IPS-18a (cell line): ENCODE data around the gene SVBP.

ENCODE experiments used
- H3K27ac ChIP-seq: one replicate; pipeline ENCODE4 v1.5.1; 2013; ENCODE audit warnings: low read length
- H3K27me3 ChIP-seq: one replicate; pipeline ENCODE4 v1.6.1; 2013; ENCODE audit warnings: mild to moderate bottlenecking, low read length; ENCODE audit not compliant: control insufficient read depth, insufficient read depth
- H3K36me3 ChIP-seq: one replicate; pipeline ENCODE4 v1.6.1; 2013; ENCODE audit warnings: low read depth, low read length; ENCODE audit not compliant: control insufficient read depth
- H3K4me1 ChIP-seq: one replicate; pipeline ENCODE4 v1.6.1; 2013; ENCODE audit warnings: low read depth, low read length; ENCODE audit not compliant: control insufficient read depth
- H3K4me3 ChIP-seq: one replicate; pipeline ENCODE4 v1.5.1; 2013; ENCODE audit warnings: low read length
- H3K9ac ChIP-seq: one replicate; pipeline ENCODE4 v1.6.1; 2013; ENCODE audit warnings: mild to moderate bottlenecking, low read length, moderate library complexity
- H3K9me3 ChIP-seq: one replicate; pipeline ENCODE4 v1.6.1; 2013; ENCODE audit warnings: low read depth, low read length; ENCODE audit not compliant: control insufficient read depth

SVBP gene

GRCh38 chr1:42768172-42768571, 49.0 kb downstream of the SVBP start:
- Histone ChIP-seq H3K9me3 (no peaks in the 10 kb centered on the region), H3K36me3 (no peaks in the 10 kb centered on the region)

GRCh38 chr1:42767510-42768000, 49.6 kb downstream of the SVBP start:
- Histone ChIP-seq H3K4me3 (peak overlapping the region; percentile 91), H3K27ac (no peak overlapping the region), H3K4me1 (peaks cover 18% of the 10 kb centered on the region), H3K9me3 (no peaks in the 10 kb centered on the region), H3K36me3 (no peaks in the 10 kb centered on the region), H3K9ac (peak overlapping the region; percentile 68), H3K27me3 (no peaks in the 10 kb centered on the region)

More at GRCh38 chr1:42768172-42768571, 49.0 kb downstream of the SVBP start:
- H3K9ac ChIP-seq, result peak overlapping the region; percentile 68
- H3K4me1 ChIP-seq, result peaks cover 18% of the 10 kb centered on the region
- H3K4me3 ChIP-seq, result peak overlapping the region; percentile 91
- H3K27ac ChIP-seq, result no peak overlapping the region
- no peaks in the 10 kb centered on the region for H3K27me3 ChIP-seq

- Histone ChIP-seq H3K9ac (peak within 1 kb of the TSS; percentile 68), H3K4me1 (peaks cover 18% of the 10 kb centered on the region), H3K9me3 (no peaks in the 10 kb centered on the region), H3K4me3 (peak within 1 kb of the TSS; percentile 91), H3K27me3 (no peaks in the 10 kb centered on the region), H3K36me3 (no peaks in the 10 kb centered on the region), H3K27ac (no peak within 1 kb of the TSS)
Measured at GRCh38 chr1:42766741-42767509, 50.3 kb downstream of the SVBP start, which contains the start of the genes C1orf50 and P3H1. TSS of gene C1orf50 (plus strand) at chr1:42767249. CDS start at chr1:42767312, 63 bp downstream. TSS of gene P3H1 (minus strand) at chr1:42767028. CDS start at chr1:42766971, 57 bp downstream.

DNA sequence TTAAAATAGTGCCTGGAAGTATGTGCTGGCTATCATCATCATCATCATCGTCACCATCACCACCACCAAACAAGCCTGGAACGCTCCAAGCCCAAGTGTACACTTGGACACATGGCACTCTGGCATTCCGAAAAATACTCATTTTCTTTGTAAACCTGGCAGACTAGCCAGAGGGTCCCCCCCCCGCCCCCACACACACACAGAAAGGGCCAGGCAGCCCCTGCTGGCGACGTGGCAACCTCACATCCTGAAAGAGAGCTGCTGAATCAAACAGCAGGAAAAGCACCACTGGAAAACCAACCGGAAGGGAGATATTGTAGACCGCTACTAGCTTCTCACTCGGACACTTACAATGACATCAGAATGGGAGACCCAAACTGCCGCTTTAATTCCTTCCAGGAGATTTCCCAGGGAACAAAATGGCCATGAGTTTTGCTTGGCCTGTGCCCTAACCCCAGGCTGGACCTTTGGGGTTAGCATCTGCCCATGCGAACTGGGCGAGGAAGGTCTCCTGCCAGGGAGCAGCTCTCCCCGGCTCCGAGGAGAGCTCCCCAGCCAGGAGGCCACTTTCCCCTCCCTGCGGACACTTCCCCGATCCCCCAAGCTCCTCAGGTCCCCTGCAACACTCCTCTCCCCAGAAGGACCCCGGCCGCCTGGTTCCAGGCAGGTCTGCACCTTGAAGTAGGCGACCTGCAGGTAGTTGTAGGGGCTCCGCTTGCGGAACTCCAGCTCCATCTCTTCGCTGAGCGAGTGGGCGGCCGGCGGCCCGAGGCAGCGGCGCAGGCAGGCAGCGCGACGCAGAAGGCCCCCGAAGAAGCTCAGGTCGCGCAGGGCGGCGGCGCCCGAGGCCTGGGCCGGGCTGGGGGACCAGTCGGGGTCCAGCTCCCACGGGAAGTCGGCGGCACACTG, 51.1 kb downstream of the SVBP start:
- Histone ChIP-seq H3K4me3 (peak overlapping the region; percentile 91), H3K36me3 (no peaks in the 10 kb centered on the region), H3K9me3 (no peaks in the 10 kb centered on the region), H3K9ac (peak overlapping the region; percentile 68), H3K4me1 (peaks cover 18% of the 10 kb centered on the region), H3K27ac (no peak overlapping the region), H3K27me3 (no peaks in the 10 kb centered on the region)

DNA sequence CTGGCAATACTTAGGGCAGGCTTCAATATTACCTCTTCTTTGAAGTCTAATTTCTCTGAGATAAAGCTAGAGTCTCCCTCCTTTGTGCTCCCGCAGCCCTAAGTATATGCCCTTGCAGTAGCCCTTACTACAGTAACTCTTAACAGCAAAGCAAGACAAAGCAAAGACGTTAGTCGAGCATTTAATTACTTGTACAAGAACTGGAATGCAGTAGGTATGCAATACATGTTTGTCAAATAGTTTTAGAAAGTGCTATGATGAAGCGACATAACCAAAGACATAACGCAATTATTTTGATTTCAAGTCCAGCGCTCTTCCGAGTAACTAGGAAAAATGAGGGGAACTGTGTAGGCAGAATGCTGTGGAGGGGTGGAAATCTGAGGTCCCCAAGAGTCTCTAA, 51.9 kb downstream of the SVBP start:
- H3K36me3 ChIP-seq, result no peaks in the 10 kb centered on the region
- H3K9ac ChIP-seq, result peak overlapping the region; percentile 49
- H3K27me3 ChIP-seq, result no peaks in the 10 kb centered on the region
- no peak overlapping the region for H3K27ac ChIP-seq
- H3K4me3 ChIP-seq, result peak overlapping the region; percentile 91
- H3K9me3 ChIP-seq, result no peaks in the 10 kb centered on the region
- peaks cover 18% of the 10 kb centered on the region for H3K4me1 ChIP-seq

DNA sequence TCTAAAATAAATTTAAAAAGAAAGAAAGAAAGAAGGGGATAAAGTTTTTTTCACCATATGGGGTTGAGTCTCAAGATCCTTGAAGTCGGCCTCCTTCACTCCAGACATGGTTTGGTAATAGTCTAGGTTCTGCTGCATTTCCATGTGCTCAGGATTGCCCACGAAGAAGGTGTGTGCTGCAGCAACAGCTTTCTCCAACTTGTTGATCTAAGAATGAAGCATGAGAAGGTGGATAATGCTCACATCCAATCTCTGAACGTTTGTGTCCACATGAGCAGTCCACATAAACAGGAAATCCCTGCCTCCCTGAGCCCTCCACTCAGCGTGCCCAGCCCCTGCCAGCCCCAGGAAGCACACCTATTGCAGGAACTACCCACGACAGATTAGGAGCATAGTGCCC, 54.9 kb downstream of the SVBP start:
- no peak overlapping the region for H3K9ac ChIP-seq
- no peak overlapping the region for H3K27ac ChIP-seq
- no peaks in the 10 kb centered on the region for H3K27me3 ChIP-seq
- peaks cover 12% of the 10 kb centered on the region for H3K4me1 ChIP-seq
- no peak overlapping the region for H3K4me3 ChIP-seq
- H3K9me3 ChIP-seq, result no peaks in the 10 kb centered on the region
- peaks cover 17% of the 10 kb centered on the region for H3K36me3 ChIP-seq

DNA sequence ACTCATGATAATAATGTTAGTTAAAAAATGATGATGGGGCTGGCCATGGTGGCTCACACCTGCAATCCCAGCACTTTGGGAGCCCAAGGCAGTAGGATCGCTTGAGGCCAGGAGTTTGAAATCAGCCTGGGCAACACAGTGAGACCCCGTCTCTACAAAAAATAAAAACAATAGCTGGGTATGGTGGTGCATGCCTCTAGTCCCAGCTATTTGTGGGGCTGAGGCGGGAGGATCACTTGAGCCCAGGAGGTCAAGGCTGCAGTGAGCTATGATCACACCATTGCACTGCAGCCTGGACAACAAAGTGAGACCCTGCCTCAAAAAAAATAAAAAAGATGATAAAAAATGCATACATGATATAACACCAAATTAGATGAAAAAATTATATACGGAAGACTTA, 55.6 kb downstream of the SVBP start:
- H3K27me3 ChIP-seq, result no peaks in the 10 kb centered on the region
- H3K9ac ChIP-seq, result no peak overlapping the region

DNA sequence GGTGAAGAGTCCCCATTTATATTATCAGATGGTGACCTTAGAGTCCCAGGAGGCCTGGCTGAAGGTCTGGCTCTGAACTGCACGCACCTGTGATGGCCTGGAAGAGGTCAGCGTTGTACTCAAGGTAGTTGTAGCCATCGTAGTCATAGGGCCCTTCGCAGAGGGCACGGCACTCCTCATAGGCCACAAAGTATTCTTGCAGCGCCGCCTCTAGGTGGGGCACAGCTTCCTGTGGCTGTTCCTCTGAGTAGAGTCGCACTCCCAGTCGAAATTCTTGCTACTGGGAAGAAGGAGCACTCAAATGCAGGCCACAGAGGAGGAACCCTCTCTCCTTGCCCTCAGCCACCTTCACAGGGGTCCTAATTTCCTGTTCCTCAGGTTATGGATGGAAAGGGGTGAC, 58.1 kb downstream of the SVBP start:
- Histone ChIP-seq H3K27me3 (no peaks in the 10 kb centered on the region), H3K4me1 (no peaks in the 10 kb centered on the region), H3K4me3 (no peak overlapping the region), H3K9me3 (no peaks in the 10 kb centered on the region), H3K36me3 (peaks cover 42% of the 10 kb centered on the region), H3K27ac (no peak overlapping the region), H3K9ac (no peak overlapping the region)

More for the DNA sequence above, 55.6 kb downstream of the SVBP start:
- H3K27ac ChIP-seq, result no peak overlapping the region
- H3K36me3 ChIP-seq, result peaks cover 19% of the 10 kb centered on the region
- peaks cover 12% of the 10 kb centered on the region for H3K4me1 ChIP-seq
- H3K9me3 ChIP-seq, result no peaks in the 10 kb centered on the region
- H3K4me3 ChIP-seq, result no peak overlapping the region

GRCh38 chr1:42758641-42759040, 58.6 kb downstream of the SVBP start:
- Histone ChIP-seq H3K9me3 (no peaks in the 10 kb centered on the region), H3K27ac (no peak overlapping the region), H3K4me3 (no peak overlapping the region), H3K36me3 (peaks cover 45% of the 10 kb centered on the region), H3K27me3 (no peaks in the 10 kb centered on the region), H3K4me1 (no peaks in the 10 kb centered on the region), H3K9ac (no peak overlapping the region)

DNA sequence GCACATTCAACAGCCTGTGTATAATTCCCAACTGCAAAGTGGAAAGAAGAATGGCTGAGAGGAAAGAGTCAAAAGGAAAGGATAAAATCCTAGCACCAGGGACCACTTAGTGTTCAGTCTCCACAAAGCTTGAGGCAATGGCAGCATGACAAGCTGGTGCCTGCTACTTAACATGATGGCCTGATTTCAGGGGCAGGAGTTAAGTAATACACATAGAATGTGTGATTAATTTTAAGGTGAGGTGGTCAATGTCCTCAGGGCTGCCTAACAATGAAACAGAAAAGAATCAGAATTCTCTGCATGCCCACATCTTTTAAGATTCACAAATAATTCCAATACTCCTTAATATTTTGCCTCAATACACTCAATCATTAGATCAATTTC, 59.3 kb downstream of the SVBP start:
- Histone ChIP-seq H3K36me3 (peaks cover 51% of the 10 kb centered on the region), H3K4me3 (no peak overlapping the region), H3K9me3 (no peaks in the 10 kb centered on the region), H3K27me3 (no peaks in the 10 kb centered on the region), H3K27ac (no peak overlapping the region), H3K9ac (no peak overlapping the region), H3K4me1 (no peaks in the 10 kb centered on the region)
